ENCODE data around the gene RNH1.

Gene RNH1

GRCh38 chr11:499201-500076 lies 7.6 kb downstream of the RNH1 start:
- no peak for DNase-seq (ENCODE audit: low read depth)

GRCh38 chr11:498297-499181 lies 8.5 kb downstream of the RNH1 start:
- DNase-seq (ENCODE audit: low read depth), result no peak

- DNase-seq (ENCODE audit: low read depth), result no peak
Measured at GRCh38 chr11:497565-498296, 9.3 kb downstream of the RNH1 start.

GRCh38 chr11:496834-497564 lies 10.0 kb downstream of the RNH1 start:
- no peak for DNase-seq (ENCODE audit: low read depth)

GRCh38 chr11:495537-495931 lies 11.5 kb downstream of the RNH1 start:
- no peak for DNase-seq (ENCODE audit: low read depth)

- DNase-seq (ENCODE audit: low read depth), result no peak
Measured at GRCh38 chr11:494761-495536, 12.1 kb downstream of the RNH1 start.

- DNase-seq (ENCODE audit: low read depth), result no peak
Measured at GRCh38 chr11:492427-493226, 14.4 kb downstream of the RNH1 start.

GRCh38 chr11:491358-491757 lies 15.7 kb downstream of the RNH1 start:
- no peak for DNase-seq (ENCODE audit: low read depth)

- DNase-seq (ENCODE audit: low read depth), result no peak
Measured at GRCh38 chr11:490930-491260, 16.1 kb downstream of the RNH1 start.

- no peak for DNase-seq (ENCODE audit: low read depth)
Measured at GRCh38 chr11:490186-490929, 16.7 kb downstream of the RNH1 start.

GRCh38 chr11:489610-490185 lies 17.3 kb downstream of the RNH1 start:
- DNase-seq (ENCODE audit: low read depth), result no peak

GRCh38 chr11:488992-489391 lies 18.1 kb downstream of the RNH1 start:
- no peak for DNase-seq (ENCODE audit: low read depth)

GRCh38 chr11:488579-488978 lies 18.5 kb downstream of the RNH1 start:
- no peak for DNase-seq (ENCODE audit: low read depth)

GRCh38 chr11:488062-488461 lies 19.0 kb downstream of the RNH1 start:
- DNase-seq (ENCODE audit: low read depth), result no peak

GRCh38 chr11:487571-488021 lies 19.4 kb downstream of the RNH1 start:
- DNase-seq (ENCODE audit: low read depth), result no peak

GRCh38 chr11:486189-486588 lies 20.9 kb downstream of the RNH1 start:
- DNase-seq (ENCODE audit: low read depth), result no peak

GRCh38 chr11:484616-485015 lies 22.4 kb downstream of the RNH1 start:
- no peak for DNase-seq (ENCODE audit: low read depth)

GRCh38 chr11:479311-479710 lies 27.7 kb downstream of the RNH1 start:
- DNase-seq (ENCODE audit: low read depth), result no peak
